Stimulated activated CD4-positive, alpha-beta T cell treated with anti-CD3 and anti-CD28 coated beads, Interleukin-2, amount 100 ng/mL, for 48 hours (primary cell): ENCODE results near the gene DBET.
"Not testable (repeated sequence)": the region's sequence is repeated elsewhere in the genome, so short reads cannot be mapped to it uniquely, and the experiment has no call there.

Experiments
- DNase-seq, 2 donors: peaks; one replicate each; pipeline ENCODE4 v3.0.0-alpha.2; 2020

DBET gene

DNA sequence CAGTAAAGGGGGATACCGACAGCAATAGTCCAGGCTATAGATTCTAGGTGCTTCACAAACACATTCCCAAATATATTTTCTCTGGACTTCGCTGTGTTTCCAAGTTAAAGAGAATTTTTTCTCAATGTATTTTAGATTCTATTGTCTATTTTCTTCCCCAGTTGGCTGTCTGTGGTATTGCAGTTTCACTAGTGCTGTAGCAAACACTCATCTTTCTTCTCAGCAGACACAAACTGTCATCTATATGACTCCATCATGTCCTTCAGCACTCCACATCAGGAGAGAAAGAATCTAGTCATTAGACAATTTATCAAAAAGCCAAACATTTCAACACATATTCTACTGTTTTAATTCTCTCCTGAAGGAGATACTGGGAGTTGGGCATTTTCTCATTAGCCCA is at the start of gene DBET:
TSS of gene DBET (plus strand) at position 161 of the 400 bp plus-strand sequence.
- not testable (repeated sequence) for DNase-seq

- no peak for DNase-seq
These were observed 49.3 kb upstream of the DBET start for GRCh38 chr4:190014771-190015537.

- no peak for DNase-seq
These were observed 48.5 kb upstream of the DBET start for GRCh38 chr4:190015538-190016368.

- no peak for DNase-seq
These were observed 47.7 kb upstream of the DBET start for GRCh38 chr4:190016369-190017289.

DNA sequence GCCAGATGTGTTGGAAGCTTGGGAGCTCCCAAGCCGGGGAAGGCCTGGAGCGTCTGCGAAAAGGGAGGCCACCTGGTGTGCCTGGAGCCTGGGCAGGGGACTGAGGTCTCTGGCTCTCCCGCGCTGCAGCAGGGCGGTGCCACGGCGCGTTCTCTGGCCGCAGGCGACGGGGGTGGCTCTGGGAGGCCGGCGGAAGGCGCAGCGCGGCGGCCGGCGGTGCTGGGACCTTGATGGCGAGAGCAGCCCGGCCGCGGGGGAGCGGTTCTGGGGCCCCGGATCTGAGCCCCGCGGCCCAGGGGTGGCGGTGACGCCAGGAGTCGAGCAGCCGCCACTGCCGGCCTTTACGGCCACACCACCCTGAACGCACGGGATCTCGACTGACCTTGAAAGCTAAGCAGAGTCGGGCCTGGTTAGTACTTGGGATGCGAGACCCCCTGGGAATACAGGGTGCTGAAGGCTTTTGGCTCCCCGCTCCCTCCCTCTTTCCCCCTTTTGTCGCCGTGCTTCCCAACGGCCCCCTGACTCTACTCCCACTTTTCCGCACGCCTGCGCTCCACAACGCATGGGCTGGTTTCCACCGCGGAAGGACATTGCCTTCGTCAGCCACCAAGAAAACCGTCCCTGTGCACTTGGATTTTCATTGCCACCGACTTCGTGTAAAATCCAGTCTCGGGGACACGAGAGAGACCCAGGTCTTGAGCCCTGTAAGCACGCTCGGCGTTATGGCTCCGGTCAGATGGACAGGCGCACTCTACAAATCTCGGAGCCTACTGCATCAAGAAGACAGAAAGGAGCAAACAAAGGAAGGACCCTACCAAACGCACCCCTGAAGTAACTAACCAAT is 46.7 kb upstream of the DBET start:
- DNase-seq, result no peak

DNA sequence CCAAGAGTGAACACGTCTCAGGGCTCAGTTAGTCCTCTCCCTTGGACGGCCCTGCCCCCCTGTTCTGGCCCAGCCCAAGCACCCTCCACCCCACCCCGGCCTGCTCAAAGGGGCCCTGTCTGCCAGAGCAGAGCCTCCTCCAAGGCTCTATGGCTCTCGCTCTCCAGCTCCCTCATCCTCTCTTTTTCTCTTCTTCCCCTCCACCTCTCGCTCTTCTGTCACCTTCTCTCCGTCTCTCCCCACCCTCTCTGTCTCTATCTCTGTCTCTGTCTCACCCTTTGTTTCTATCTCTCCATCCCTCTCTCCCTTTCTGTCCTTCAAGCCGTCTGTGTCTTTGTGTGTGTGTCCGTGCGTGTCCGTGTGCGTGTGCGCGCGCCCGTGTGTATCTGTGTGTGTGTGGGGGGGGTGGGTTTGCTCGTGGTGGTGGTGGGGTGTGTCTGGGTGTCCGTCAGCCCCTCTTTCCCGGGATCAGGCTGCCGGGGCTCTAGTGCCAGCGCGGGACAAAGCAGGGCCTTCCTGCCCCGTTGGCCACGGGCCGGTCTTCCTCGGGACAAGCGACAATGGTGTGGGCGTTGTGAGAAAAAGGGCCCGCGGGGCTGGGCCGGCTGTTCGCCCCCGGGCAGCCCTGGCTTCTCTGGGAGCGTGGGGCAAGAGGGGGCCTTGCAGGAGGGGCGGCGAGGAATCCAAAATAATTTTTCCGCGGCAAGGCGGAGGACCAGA is 45.9 kb upstream of the DBET start:
- no peak for DNase-seq

GRCh38 chr4:190019023-190019858 is 45.1 kb upstream of the DBET start:
- no peak for DNase-seq

DNA sequence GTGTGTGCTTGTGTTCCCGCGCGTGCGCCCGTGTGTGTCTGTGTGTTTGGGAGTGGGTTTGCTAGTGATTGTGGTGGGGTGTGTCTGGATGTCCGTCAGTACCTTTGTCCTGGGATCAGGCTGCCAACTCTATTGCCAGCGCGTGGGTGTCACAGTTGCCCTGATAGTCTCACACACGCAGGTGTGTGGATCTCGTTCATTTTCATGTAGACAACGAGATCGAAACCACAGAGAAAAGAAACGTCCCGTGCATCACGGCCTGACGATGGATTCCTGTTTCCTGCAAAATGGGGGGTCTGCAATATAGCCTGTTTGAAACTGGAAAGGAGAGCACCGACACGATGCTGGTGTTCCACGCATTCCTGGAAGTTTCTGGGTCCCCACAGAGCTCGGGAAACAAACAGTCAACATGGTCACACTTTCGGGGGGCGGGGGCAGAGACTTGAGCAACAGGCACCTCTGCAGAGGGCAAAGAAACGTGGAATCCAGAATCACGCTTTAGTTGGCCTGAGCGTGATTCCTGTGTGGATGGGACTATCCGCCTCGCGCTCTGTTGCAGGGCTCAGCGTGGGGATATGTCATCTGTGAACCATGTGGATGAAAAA is 44.3 kb upstream of the DBET start:
- not testable (repeated sequence) for DNase-seq

GRCh38 chr4:190020790-190021717 is 43.2 kb upstream of the DBET start:
- no peak for DNase-seq

GRCh38 chr4:190021973-190022372 is 42.3 kb upstream of the DBET start:
- not testable (repeated sequence) for DNase-seq

- not testable (repeated sequence) for DNase-seq
These were observed 41.6 kb upstream of the DBET start for GRCh38 chr4:190022614-190023281.

GRCh38 chr4:190027156-190027555 is 37.1 kb upstream of the DBET start, which contains the start of gene FRG2:
FRG2 (minus strand) TSS chr4:190027256; CDS start chr4:190027204, 52 bp downstream.
- DNase-seq, result not testable (repeated sequence)

DNA sequence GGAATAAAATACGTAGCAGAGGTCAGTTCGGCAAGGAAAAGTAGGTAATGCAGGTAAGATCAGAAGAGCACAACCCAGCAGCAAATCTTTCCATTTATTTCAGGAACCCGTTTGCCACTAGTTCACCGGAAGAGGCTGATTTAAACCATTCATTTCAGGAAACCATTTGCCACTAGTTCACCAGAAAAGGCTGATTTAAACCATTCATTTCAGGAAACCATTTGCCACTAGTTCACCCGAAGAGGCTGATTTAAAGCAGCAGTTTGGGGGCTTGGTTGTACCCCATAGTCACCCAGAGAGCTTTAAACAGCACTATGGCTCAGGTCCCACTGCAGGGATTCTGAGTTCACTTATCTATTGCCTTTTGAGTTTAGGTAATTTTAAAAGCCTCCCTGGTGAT is 33.0 kb upstream of the DBET start:
- DNase-seq, result not testable (repeated sequence)

DNA sequence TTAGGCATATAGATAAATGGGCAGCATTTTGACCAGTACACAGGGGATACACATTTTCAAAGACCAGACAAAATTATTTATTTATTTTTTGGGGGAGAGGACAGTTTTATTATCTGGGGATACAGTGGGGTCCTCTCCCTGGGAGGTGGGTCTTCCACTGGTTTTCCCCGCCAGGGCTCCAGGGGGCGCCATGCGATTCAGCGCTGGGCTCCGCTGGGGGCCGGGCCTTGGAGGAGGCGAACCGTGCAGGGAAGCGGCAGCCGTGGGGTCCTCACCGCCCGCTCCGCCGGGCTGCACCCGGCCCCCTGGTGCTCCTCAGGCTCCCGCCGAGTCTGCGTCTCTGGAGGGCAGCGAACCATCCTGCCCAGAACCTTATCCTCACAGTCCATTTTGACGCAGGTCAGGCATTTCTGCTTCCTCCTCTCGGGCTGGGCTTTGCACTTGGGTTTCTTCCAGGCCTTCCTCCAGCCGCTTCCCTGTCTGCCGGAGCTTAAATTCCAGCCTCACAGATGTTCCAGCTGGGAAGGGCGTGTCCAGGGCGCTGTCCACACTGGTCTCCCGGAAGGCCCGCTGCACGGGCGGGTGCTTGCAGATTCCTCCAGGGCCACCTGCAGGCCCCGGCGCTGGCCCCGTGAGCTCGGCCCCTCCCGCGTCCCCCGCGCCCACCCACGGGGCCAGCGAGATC is 26.5 kb upstream of the DBET start:
- DNase-seq, result not testable (repeated sequence)

DNA sequence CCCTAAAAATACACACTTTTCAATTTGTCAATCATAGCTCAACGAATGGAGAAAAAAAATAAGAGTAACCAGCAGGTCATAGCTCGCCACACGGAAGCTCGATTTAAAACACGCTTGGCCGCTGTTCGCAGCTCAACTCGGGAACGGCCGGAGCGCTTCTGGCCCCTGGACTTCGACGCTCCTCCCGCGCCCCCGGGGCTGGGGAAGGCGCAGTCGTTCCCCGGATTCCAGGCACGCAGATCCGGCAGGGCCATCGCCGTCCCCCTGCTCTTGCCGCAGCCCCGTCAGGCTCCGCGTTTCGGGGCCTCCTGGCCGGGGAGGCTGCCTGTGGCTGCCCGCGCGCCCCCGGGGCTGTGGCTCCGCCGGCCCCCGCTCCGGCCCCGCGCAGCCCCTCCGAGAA is 23.4 kb upstream of the DBET start:
- DNase-seq, result not testable (repeated sequence)

GRCh38 chr4:190047627-190048026 is 16.7 kb upstream of the DBET start:
- DNase-seq, result not testable (repeated sequence)
